Activated T-cell treated with anti-CD3 and anti-CD28 coated beads for 4 hours (primary cell): ENCODE data around the gene PPARA.
"Not testable (repeated sequence)": the region's sequence is repeated elsewhere in the genome, so short reads cannot be mapped to it uniquely, and the experiment has no call there.

Experiments used
- DNase-seq: peaks from one replicate; pipeline ENCODE4 v3.0.0-alpha.2; 2020

Gene PPARA

GRCh38 chr22:46127556-46127955 lies 22.8 kb upstream of the PPARA start:
- no peak for DNase-seq

GRCh38 chr22:46128606-46129005 lies 21.7 kb upstream of the PPARA start:
- DNase-seq = no peak

GRCh38 chr22:46129390-46130041 lies 20.8 kb upstream of the PPARA start:
- DNase-seq = no peak

GRCh38 chr22:46131151-46131587 lies 19.2 kb upstream of the PPARA start:
- no peak for DNase-seq

GRCh38 chr22:46132193-46132829 lies 18.0 kb upstream of the PPARA start:
- DNase-seq = not testable (repeated sequence)

- no peak for DNase-seq
Measured at GRCh38 chr22:46132830-46133587, 17.3 kb upstream of the PPARA start.

- no peak for DNase-seq
Measured at GRCh38 chr22:46133588-46133855, 16.8 kb upstream of the PPARA start.

- DNase-seq = no peak
Measured at GRCh38 chr22:46134111-46134705, 16.1 kb upstream of the PPARA start.

- DNase-seq = no peak
Measured at GRCh38 chr22:46135611-46136485, 14.5 kb upstream of the PPARA start.

GRCh38 chr22:46136486-46137217 lies 13.7 kb upstream of the PPARA start:
- no peak for DNase-seq

- DNase-seq = no peak
Measured at GRCh38 chr22:46137218-46137766, 13.0 kb upstream of the PPARA start.

GRCh38 chr22:46138058-46138797 lies 12.1 kb upstream of the PPARA start:
- no peak for DNase-seq

- not testable (repeated sequence) for DNase-seq
Measured at GRCh38 chr22:46139417-46139816, 10.9 kb upstream of the PPARA start.

GRCh38 chr22:46139895-46140350 lies 10.4 kb upstream of the PPARA start:
- DNase-seq = no peak

- no peak for DNase-seq
Measured at GRCh38 chr22:46140989-46141928, 9.1 kb upstream of the PPARA start.

- DNase-seq = no peak
Measured at GRCh38 chr22:46142548-46143490, 7.5 kb upstream of the PPARA start.

- no peak for DNase-seq
Measured at GRCh38 chr22:46143491-46144147, 6.7 kb upstream of the PPARA start.

GRCh38 chr22:46145361-46145851 lies 4.9 kb upstream of the PPARA start:
- DNase-seq = no peak
